HepG2 (cell line): ENCODE measurements around the gene UCKL1. TPM values are rescaled to one million over a fixed set of nuclear protein-coding genes. Genes with fewer than 3 reads are reported as not detected.

Experiments
- ATAC-seq: fragments of 200-7000 bp; cut with Tn5 transposase; 3 replicates; pipeline ENCODE4 v1.9.1; 2020; ENCODE audit warnings: mild to moderate bottlenecking, moderate library complexity
- BruUV-seq: library from RNA; stranded (reverse); fragments of 400-500 nt; replicated peaks from 2 replicates; lab custom pipeline; 2021; lab: Mats Ljungman, UMichigan
- CTCF ChIA-PET: fragments of 300-600 bp; formaldehyde crosslinking; extraction: SDS; loops from one replicate; lab custom pipeline; 2021; ENCODE audit warnings: low total read pairs, inconsistent platforms, low intra/inter-chr PET ratio; lab: Yijun Ruan, JAX
- POLR2A ChIA-PET: fragments of 350-600 bp; sonication (Branson Sonifier 250); formaldehyde crosslinking; loops from one replicate; lab custom pipeline; 2020; ENCODE audit warnings: antibody characterized with exemption, inconsistent platforms; lab: Yijun Ruan, JAX
- DNase-seq: peaks from one replicate; pipeline ENCODE4 v3.0.0-alpha.2; 2015; ENCODE audit warnings: low spot score
- FAIRE-seq: peaks from 3 replicates; lab custom pipeline; 2011; peaks lifted over from hg19 to GRCh38; lab: Jason Lieb, UNC
- H2AFZ ChIP-seq: one replicate; pipeline ENCODE4 v1.6.1; 2011; ENCODE audit warnings: low read length, inconsistent platforms
- H3K27ac ChIP-seq: fragments of 300-600 bp; 3 replicates; pipeline ENCODE4 v1.8.0; 2011; ENCODE audit warnings: mixed run types, mild to moderate bottlenecking, mixed read lengths, low read length, inconsistent platforms; ENCODE audit not compliant: insufficient read depth; ENCODE audit errors: extremely low read length
- H3K27me3 ChIP-seq, 2 experiments: fragments of 200-600 bp in 1 of 2; 2 replicates in 1 of 2; 3 replicates in 1 of 2; pipeline versions ENCODE4 v1.6.0 to v1.8.0; 2011; ENCODE audit warnings: low read length in 2 of 2, mild to moderate bottlenecking in 2 of 2, moderate library complexity in 2 of 2, inconsistent platforms in 1 of 2; ENCODE audit not compliant: insufficient read depth in 2 of 2, control insufficient read depth in 1 of 2
- H3K36me3 ChIP-seq, 2 experiments: fragments of 200-600 bp in 1 of 2; replicated peaks in 1 of 2; 2 replicates in 1 of 2; 3 replicates in 1 of 2; pipeline versions ENCODE4 v1.5.1 to v1.8.0; 2011; ENCODE audit warnings: low read length in 2 of 2, inconsistent platforms in 1 of 2; ENCODE audit not compliant: insufficient read depth in 2 of 2, control insufficient read depth in 1 of 2
- H3K4me1 ChIP-seq: 2 replicates; pipeline ENCODE4 v1.5.1; 2012; ENCODE audit warnings: low read length, inconsistent platforms; ENCODE audit not compliant: insufficient read depth
- H3K4me2 ChIP-seq: 2 replicates; pipeline ENCODE4 v1.6.0; 2011; ENCODE audit warnings: low read depth, low read length, inconsistent platforms
- H3K4me3 ChIP-seq, 3 experiments: fragments of 200-600 bp in 1 of 3; sonication (generic), shearing (Covaris generic) in 1 of 3; replicated peaks in 1 of 3; 2 replicates each; pipeline ENCODE4 v1.5.1; 2011 to 2016; ENCODE audit warnings: low read length in 3 of 3, inconsistent platforms in 2 of 3, low read depth in 2 of 3, mild to moderate bottlenecking in 2 of 3, control low read depth in 1 of 3, mixed read lengths in 1 of 3; ENCODE audit not compliant: insufficient read depth in 1 of 3
- H3K79me2 ChIP-seq: one replicate; pipeline ENCODE4 v1.6.1; 2011; ENCODE audit warnings: low read length, inconsistent platforms; ENCODE audit not compliant: insufficient read depth
- H3K9ac ChIP-seq: 2 replicates; pipeline ENCODE4 v1.6.0; 2011; ENCODE audit warnings: mild to moderate bottlenecking, low read depth, low read length, inconsistent platforms; ENCODE audit not compliant: insufficient read depth
- H3K9me3 ChIP-seq: 2 replicates; pipeline ENCODE4 v1.5.1; 2012; ENCODE audit warnings: mild to moderate bottlenecking, low read length
- H4K20me1 ChIP-seq: 2 replicates; pipeline ENCODE4 v1.6.0; 2011; ENCODE audit warnings: inconsistent platforms, mild to moderate bottlenecking, low read length, moderate library complexity; ENCODE audit not compliant: insufficient read depth
- AGO1 ChIP-seq: fragments of 200-400 bp; formaldehyde crosslinking; IDR thresholded peaks from 2 replicates; pipeline ENCODE4 v1.6.1; 2017; ENCODE audit warnings: mild to moderate bottlenecking, low read depth, low read length, moderate library complexity; ENCODE audit not compliant: poor library complexity, severe bottlenecking
- ATRX ChIP-seq: sonication (generic); formaldehyde crosslinking; IDR thresholded peaks from 2 replicates; pipeline ENCODE4 v1.4.0; 2020; ENCODE audit warnings: missing genetic modification reagents, borderline replicate concordance
- BRF2 ChIP-seq: sonication (generic); formaldehyde crosslinking; IDR thresholded peaks from 2 replicates; pipeline ENCODE4 v1.8.1; 2022; ENCODE audit warnings: mild to moderate bottlenecking, missing genetic modification reagents
- ERF ChIP-seq: IDR thresholded peaks from 2 replicates; pipeline ENCODE4 v1.6.1; 2018; ENCODE audit warnings: missing biosample characterization, missing genetic modification reagents
- HNF1B ChIP-seq: sonication (generic); formaldehyde crosslinking; IDR thresholded peaks from 2 replicates; pipeline ENCODE4 v1.5.1; 2020; ENCODE audit warnings: mild to moderate bottlenecking, moderate library complexity, missing genetic modification reagents
- HOXA3 ChIP-seq: sonication (generic); formaldehyde crosslinking; IDR thresholded peaks from 2 replicates; pipeline ENCODE4 v1.5.0; 2020; ENCODE audit warnings: missing genetic modification reagents
- MLXIP ChIP-seq: sonication (generic); formaldehyde crosslinking; IDR thresholded peaks from 2 replicates; pipeline ENCODE4 v1.9.0; 2021; ENCODE audit warnings: missing genetic modification reagents, borderline replicate concordance
- ONECUT2 ChIP-seq: sonication (generic); formaldehyde crosslinking; IDR thresholded peaks from 2 replicates; pipeline ENCODE4 v1.4.0; 2020; ENCODE audit warnings: missing genetic modification reagents
- PBX2 ChIP-seq: IDR thresholded peaks from 2 replicates; pipeline ENCODE4 v1.6.1; 2016; ENCODE audit warnings: control low read depth
- REL ChIP-seq: sonication (generic); formaldehyde crosslinking; conservative IDR thresholded peaks from 2 replicates; pipeline ENCODE4 v1.8.0; 2022; ENCODE audit warnings: mild to moderate bottlenecking, missing genetic modification reagents, moderate library complexity
- SOX13 ChIP-seq, 3 experiments: fragments of 450-650 bp in 1 of 3; sonication (generic) in 1 of 3; formaldehyde crosslinking in 1 of 3; IDR thresholded peaks in 2 of 3; conservative IDR thresholded peaks in 1 of 3; 2 replicates each; pipeline versions ENCODE4 v1.5.0 to v1.6.1; 2016 to 2020; ENCODE audit warnings: antibody characterized with exemption in 1 of 3, mild to moderate bottlenecking in 1 of 3, missing compliant biosample characterization in 1 of 3, missing genetic modification reagents in 1 of 3, moderate library complexity in 1 of 3
- SSRP1 ChIP-seq: IDR thresholded peaks from 2 replicates; pipeline ENCODE4 v1.6.1; 2016; ENCODE audit warnings: control low read depth
- ZNF143 ChIP-seq: sonication (generic); formaldehyde crosslinking; IDR thresholded peaks from 2 replicates; pipeline ENCODE4 v1.4.0; 2020; ENCODE audit warnings: missing genetic modification reagents
- ZNF17 ChIP-seq: sonication (generic); formaldehyde crosslinking; IDR thresholded peaks from 2 replicates; pipeline ENCODE4 v1.5.0; 2020; ENCODE audit warnings: mild to moderate bottlenecking, missing genetic modification reagents
- ZNF552 ChIP-seq: sonication (generic); formaldehyde crosslinking; IDR thresholded peaks from 2 replicates; pipeline ENCODE4 v1.9.0; 2022; ENCODE audit warnings: missing genetic modification reagents, mild to moderate bottlenecking, borderline replicate concordance
- WGBS: methylation state at CpG from one replicate; pipeline ENCODE4 v1.1.6; 2017; ENCODE audit warnings: low lambda C conversion rate; 5-methylcytosine and 5-hydroxymethylcytosine counted together
- in situ Hi-C: cut with HindIII; loops from 2 replicates; pipeline ENCODE4 v1.10.0; 2017; ENCODE audit warnings: low pct_unique_long_range_greater_than_20kb; ENCODE audit not compliant: extremely low pct_ligation_motif_present
- intact Hi-C: fragments of 100-400 bp; cut with micrococcal nuclease; formaldehyde crosslinking; loops from one replicate; pipeline ENCODE4 v1.10.0; 2022; ENCODE audit not compliant: unreplicated experiment
- polyA plus RNA-seq, 8 experiments: library from polyadenylated mRNA; depleted of rRNA in 3 of 8; stranded (reverse) in 7 of 8; unstranded in 1 of 8; fragments of >200 nt; fragmentation: Illumina TruSeq in 4 of 8; extraction: Trizol in 4 of 8; gene quantifications; 2 replicates each; pipeline versions ENCODE4 v1.2.1 to v1.2.3, GENCODE V29; 2011 to 2016; ENCODE audit warnings: low read depth in 4 of 8, missing spikeins in 1 of 8, mixed read lengths in 1 of 8; ENCODE audit not compliant: insufficient read depth in 1 of 8
- total RNA-seq, 5 experiments: library from RNA; depleted of rRNA; stranded (reverse); fragments of >200 nt; fragmentation: Illumina TruSeq; extraction: Trizol; gene quantifications; 2 replicates each; pipeline ENCODE4 v1.2.3, GENCODE V29; 2016; ENCODE audit warnings: low read depth in 1 of 5

The UCKL1 gene
- total and polyA plus RNA-seq, 2 of the 13 experiments (the other 11 are each of a cell fraction or from before 2014, with no cell fraction given), result 50.2 to 126 TPM

GRCh38 chr20:63956664-63957003, 418 bp upstream of the UCKL1 start:
- CTCF ChIA-PET, result interaction anchor here (1.0 kb wide), 1 partner anchor 101 kb away, joined by 3 read pairs; no protein-coding TSS in a partner anchor
- Histone ChIP-seq H3K9ac (peak overlapping the region; percentile 83), H3K4me2 (peak overlapping the region; percentile 95), H3K27me3 (no peaks in the 10 kb centered on the region), H4K20me1 (peaks cover 33% of the 10 kb centered on the region), H3K79me2 (peaks cover 39% of the 10 kb centered on the region), H3K27ac (peak overlapping the region; percentile 83), H3K36me3 (peaks cover 16 to 26% of the 10 kb centered on the region in 2 experiments; a peak in 4 of 5 replicates), H2AFZ (no peak overlapping the region), H3K4me3 (peak overlapping the region; percentile 61 to 100 (median 80)), H3K9me3 (no peaks in the 10 kb centered on the region), H3K4me1 (peaks cover 60% of the 10 kb centered on the region)
- POLR2A ChIA-PET, result interaction anchor here (0.6 to 4.0 kb wide), 44 partner anchors 11 to 419 kb away, joined by 3 to 78 read pairs (median 5); partner anchors contain the start of genes ARFRP1, C20orf204, DNAJC5 and GMEB2
- WGBS, result 4% methylated on average over 15 of the region's 15 CpGs
- BruUV-seq, result no TSS peak
- no peak for DNase-seq
- no peak for ATAC-seq
- in situ Hi-C loops (no loop called here), intact Hi-C loops (loop anchor here (1.0 kb wide), 1 partner anchor 14 kb away; no protein-coding TSS in a partner anchor)
- FAIRE-seq, result no peak
- TF ChIP-seq SSRP1 (CRISPR knock-in tag) (0 out of 2 replicates have a peak, but pooled peaks have one; percentile 13), ONECUT2 (peak; percentile 83), ZNF17 (CRISPR knock-in tag) (0 out of 2 replicates have a peak, but pooled peaks have one; percentile 45), ERF (CRISPR knock-in tag) (no peak), AGO1 (peak; percentile 52), MLXIP (CRISPR knock-in tag) (no peak), BRF2 (CRISPR knock-in tag) (no peak), REL (CRISPR knock-in tag) (0 out of 2 replicates have a peak, but pooled peaks have one; percentile 14), ATRX (CRISPR knock-in tag) (no peak), SOX13 (IDR thresholded peaks at IDR 0.05) (0 out of 2 replicates have a peak, but pooled peaks have one; percentile 9), SOX13 (CRISPR knock-in tag; conservative IDR thresholded peaks at IDR 0.05 in 1 of 2, IDR thresholded peaks at IDR 0.05 in 1 of 2) (no peak), ZNF552 (CRISPR knock-in tag) (peak; percentile 6; the same call in 1 of the 2 replicates), PBX2 (CRISPR knock-in tag) (no peak), HOXA3 (no peak), HNF1B (CRISPR knock-in tag) (peak; percentile 35; the same call in 1 of the 2 replicates), ZNF143 (CRISPR knock-in tag) (no peak)
